Measurements from ENCODE around the gene TRIM44. TPM values are rescaled to one million over a fixed set of nuclear protein-coding genes. Genes with fewer than 3 reads are reported as not detected.

TRIM44 gene
- total and polyA plus RNA-seq, 10 of the 15 experiments (the other 5 are each of a cell fraction or from before 2014, with no cell fraction given), result 6.7 to 93.0 (median 27.6) TPM

DNA sequence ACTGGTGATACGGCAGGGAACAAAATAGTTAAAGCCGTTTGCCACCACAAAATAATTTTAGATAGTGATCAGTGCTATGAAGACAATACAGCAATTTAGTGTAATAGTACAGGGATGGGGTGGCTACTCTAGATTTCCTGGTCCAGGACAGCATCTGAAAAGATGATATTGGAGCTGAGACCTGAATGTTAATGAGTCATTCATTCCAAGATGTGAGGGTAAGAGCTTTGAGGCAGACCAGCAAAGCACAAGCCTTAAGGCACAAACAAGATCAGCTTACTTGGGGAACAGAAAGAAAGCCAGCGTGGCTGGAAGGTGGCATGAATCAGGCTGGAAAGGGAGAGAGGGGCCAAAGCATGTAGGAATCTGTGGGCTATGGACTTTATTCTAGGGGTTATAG is 132.3 kb downstream of the TRIM44 start:
- RAD21 ChIA-PET (ENCODE audit: unreplicated experiment), result no interaction called here
- FAIRE-seq, result no peak
- intact Hi-C loops (cut with micrococcal nuclease; ENCODE audit: unreplicated experiment), result no loop called here

More for the DNA sequence above, 132.3 kb downstream of the TRIM44 start:
- ATAC-seq (no peak), DNase-seq (ENCODE audit: low read depth, low spot score) (no peak)
- H4K20me1 ChIP-seq (ENCODE audit: control insufficient read depth, insufficient read depth), result no peaks in the 10 kb centered on the region
- H3K79me2 ChIP-seq (ENCODE audit: control insufficient read depth, insufficient read depth, low read length), result no peaks in the 10 kb centered on the region
- no TSS peak for BruUV-seq (replicated peaks)
- no peak overlapping the region for H2AFZ ChIP-seq (ENCODE audit: control insufficient read depth, low read depth, low read length)
- H3K4me3 ChIP-seq, result no peak overlapping the region
- no peak overlapping the region for H3K4me2 ChIP-seq (ENCODE audit: control insufficient read depth, insufficient read depth)
- peaks cover 5% of the 10 kb centered on the region; the same call in 1 of the 2 replicates for H3K4me1 ChIP-seq (ENCODE audit: control insufficient read depth, insufficient read depth, low read length)
- H3K36me3 ChIP-seq (ENCODE audit: control insufficient read depth in 2 of 2, insufficient read depth in 2 of 2, low read length in 1 of 2), result no peaks in the 10 kb centered on the region; a peak in 2 of 4 replicates
- H3K9ac ChIP-seq (ENCODE audit: control insufficient read depth, insufficient read depth, low read length), result no peak overlapping the region
- 93% methylated on average over 3 of the region's 3 CpGs for WGBS (ENCODE audit: insufficient coverage, insufficient replicate concordance, low lambda C conversion rate, missing lambda C conversion rate)
- SMC1A ChIA-PET (ENCODE audit: uncharacterized antibody, unreplicated experiment), result interaction anchor here (1.8 kb wide), 1 partner anchor 27 kb away, joined by 4 read pairs; no protein-coding TSS in a partner anchor
- in situ Hi-C loops (cut with MboI), result no loop called here
- H3K27me3 ChIP-seq (replicated peaks in 1 of 2; ENCODE audit: control insufficient read depth in 2 of 2, insufficient read depth in 2 of 2, low read length in 1 of 2), result no peaks in the 10 kb centered on the region
- CTCF ChIA-PET, result interaction anchor here (1.2 to 5.2 kb wide), 2 partner anchors 9 to 28 kb away, joined by 4 to 28 read pairs; no protein-coding TSS in a partner anchor
- no peak for TF ChIP-seq MEF2B (IDR thresholded peaks at IDR 0.05; ENCODE audit: partially characterized antibody, poor library complexity, severe bottlenecking)
- TF ChIP-seq CUX1 (IDR thresholded peaks at IDR 0.05; ENCODE audit: insufficient replicate concordance, low read depth, low read length), result no peak
- no peak for TF ChIP-seq E4F1 (IDR thresholded peaks at IDR 0.05; ENCODE audit: borderline replicate concordance, partially characterized antibody)
- TF ChIP-seq DPF2 (IDR thresholded peaks at IDR 0.05), result no peak
- H3K27ac ChIP-seq (ENCODE audit: control insufficient read depth, insufficient read depth), result no peak overlapping the region
- no peaks in the 10 kb centered on the region; the same call in 1 of the 3 replicates for H3K9me3 ChIP-seq (replicated peaks; ENCODE audit: control insufficient read depth, insufficient read depth, low read length)
- POLR2A ChIA-PET, result no interaction called here
